Mesendoderm (in vitro differentiated cells): ENCODE results near the gene ERV3-1.
"Not testable (repeated sequence)": the region's sequence is repeated elsewhere in the genome, so short reads cannot be mapped to it uniquely, and the experiment has no call there.

Experiments
- DNase-seq: peaks from one replicate; pipeline ENCODE4 v3.0.0; 2013
- H2AK5ac ChIP-seq: 2 replicates; pipeline ENCODE4 v1.6.1; 2013; ENCODE audit warnings: low read length, inconsistent platforms
- H2BK120ac ChIP-seq: 2 replicates; pipeline ENCODE4 v1.6.1; 2013; ENCODE audit warnings: low read depth, mild to moderate bottlenecking, low read length, moderate library complexity, mixed read lengths
- H2BK15ac ChIP-seq: replicated peaks from 2 replicates; pipeline ENCODE4 v1.6.1; 2013; ENCODE audit warnings: low read depth, mild to moderate bottlenecking, moderate library complexity
- H2BK5ac ChIP-seq: 2 replicates; pipeline ENCODE4 v1.6.1; 2013; ENCODE audit warnings: low read length, inconsistent platforms
- H3K18ac ChIP-seq: 2 replicates; pipeline ENCODE4 v1.6.1; 2013; ENCODE audit warnings: mild to moderate bottlenecking, low read length, mixed read lengths
- H3K23ac ChIP-seq: one replicate; pipeline ENCODE4 v1.6.1; 2013; ENCODE audit warnings: low read length
- H3K27ac ChIP-seq: 2 replicates; pipeline ENCODE4 v1.5.1; 2013; ENCODE audit warnings: low read depth, mild to moderate bottlenecking, inconsistent platforms, low read length, moderate library complexity
- H3K27me3 ChIP-seq: 2 replicates; pipeline ENCODE4 v1.6.1; 2013; ENCODE audit warnings: low read length, control low read depth, mild to moderate bottlenecking, inconsistent platforms; ENCODE audit not compliant: insufficient read depth, poor library complexity
- H3K36me3 ChIP-seq: 2 replicates; pipeline ENCODE4 v1.6.1; 2013; ENCODE audit warnings: low read length, inconsistent platforms; ENCODE audit not compliant: control insufficient read depth, insufficient read depth
- H3K4ac ChIP-seq: one replicate; pipeline ENCODE4 v1.6.1; 2013; ENCODE audit warnings: low read depth, mild to moderate bottlenecking, low read length, moderate library complexity
- H3K4me1 ChIP-seq: 2 replicates; pipeline ENCODE4 v1.6.1; 2013; ENCODE audit warnings: low read depth, low read length, inconsistent platforms; ENCODE audit not compliant: control insufficient read depth
- H3K4me2 ChIP-seq: 2 replicates; pipeline ENCODE4 v1.6.1; 2013; ENCODE audit warnings: low read length
- H3K4me3 ChIP-seq: 2 replicates; pipeline ENCODE4 v1.5.1; 2013; ENCODE audit warnings: mild to moderate bottlenecking, low read length
- H3K56ac ChIP-seq: one replicate; pipeline ENCODE4 v1.6.1; 2013; ENCODE audit warnings: low read length
- H3K79me1 ChIP-seq: 2 replicates; pipeline ENCODE4 v1.6.1; 2013; ENCODE audit warnings: low read length, inconsistent platforms
- H3K79me2 ChIP-seq: 2 replicates; pipeline ENCODE4 v1.6.1; 2013; ENCODE audit warnings: mild to moderate bottlenecking, low read length; ENCODE audit not compliant: control insufficient read depth, insufficient read depth
- H3K9ac ChIP-seq: 2 replicates; pipeline ENCODE4 v1.6.1; 2013; ENCODE audit warnings: low read length, inconsistent platforms
- H4K5ac ChIP-seq: one replicate; pipeline ENCODE4 v1.6.1; 2013; ENCODE audit warnings: low read length
- H4K8ac ChIP-seq: one replicate; pipeline ENCODE4 v1.6.1; 2013; ENCODE audit warnings: low read depth, mild to moderate bottlenecking, control low read depth, low read length, moderate library complexity
- WGBS: extraction: QIAGEN DNeasy Blood & Tissue Kit; methylation state at CpG from one replicate; pipeline ENCODE4 v1.1.7; 2013; ENCODE audit warnings: low lambda C conversion rate, missing lambda C conversion rate; ENCODE audit not compliant: insufficient coverage; ENCODE audit errors: extremely low coverage; 5-methylcytosine and 5-hydroxymethylcytosine counted together

Gene ERV3-1

DNA sequence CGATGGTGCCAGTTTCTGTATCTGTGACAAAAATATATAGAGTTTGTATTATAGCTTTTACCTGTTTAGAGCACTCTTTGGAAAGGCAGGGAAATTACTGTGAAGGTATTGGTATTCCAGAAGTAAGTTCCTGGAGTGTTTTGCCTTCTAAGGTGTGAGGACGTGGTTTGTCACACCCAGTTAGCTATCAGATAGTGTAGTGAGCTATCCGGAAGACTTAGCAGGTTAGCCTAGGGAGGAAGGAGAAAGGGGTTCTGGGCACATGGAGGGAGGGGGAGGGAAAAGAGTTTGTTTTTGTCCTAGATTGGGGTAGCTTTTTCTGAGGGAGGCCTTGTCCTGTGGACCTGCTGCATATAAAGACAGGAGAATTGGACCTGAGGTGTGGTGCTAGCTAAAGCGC, 39.8 kb upstream of the ERV3-1 start:
- not testable (repeated sequence) for H2AK5ac ChIP-seq, H3K79me2 ChIP-seq, H3K27me3 ChIP-seq, H3K23ac ChIP-seq, H3K18ac ChIP-seq, H3K79me1 ChIP-seq, H3K36me3 ChIP-seq, H3K4me1 ChIP-seq, H3K4me3 ChIP-seq, H2BK15ac ChIP-seq, H4K8ac ChIP-seq, H3K56ac ChIP-seq, H3K4ac ChIP-seq, H2BK120ac ChIP-seq, H3K9ac ChIP-seq, H4K5ac ChIP-seq, H3K27ac ChIP-seq, H2BK5ac ChIP-seq, H3K4me2 ChIP-seq
- no CpG with 5 or more reads among the region's 4 CpGs for WGBS
- peak; percentile 62 for DNase-seq

DNA sequence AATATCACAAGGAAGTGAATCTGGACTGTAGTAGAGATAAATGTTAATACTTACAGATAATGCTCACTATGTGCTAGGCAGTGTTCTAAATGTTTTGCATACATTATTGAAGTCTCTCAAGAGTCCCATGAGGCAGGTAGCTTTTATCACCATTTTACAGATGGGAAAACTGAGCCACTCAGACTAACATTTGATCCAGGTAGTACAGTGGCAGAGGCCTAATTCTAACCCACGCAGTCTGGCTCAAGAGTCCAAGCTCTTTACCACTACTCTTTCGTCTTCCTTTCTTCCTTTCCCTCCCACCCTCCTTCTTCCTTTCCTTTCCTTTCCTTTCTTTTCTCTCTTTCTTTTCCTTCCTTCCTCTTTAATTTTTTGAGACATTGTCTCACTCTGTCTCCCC, 39.1 kb upstream of the ERV3-1 start:
- H2AK5ac ChIP-seq, H3K36me3 ChIP-seq, H4K5ac ChIP-seq, H3K4me1 ChIP-seq, H3K18ac ChIP-seq, H3K56ac ChIP-seq, H3K79me1 ChIP-seq, H3K4me3 ChIP-seq, H2BK15ac ChIP-seq, H3K4me2 ChIP-seq, H3K79me2 ChIP-seq, H4K8ac ChIP-seq, H2BK5ac ChIP-seq, H3K27me3 ChIP-seq, H2BK120ac ChIP-seq, H3K9ac ChIP-seq, DNase-seq, H3K27ac ChIP-seq, H3K4ac ChIP-seq, H3K23ac ChIP-seq: not testable (repeated sequence)
- WGBS: no CpG with 5 or more reads among the region's 2 CpGs

DNA sequence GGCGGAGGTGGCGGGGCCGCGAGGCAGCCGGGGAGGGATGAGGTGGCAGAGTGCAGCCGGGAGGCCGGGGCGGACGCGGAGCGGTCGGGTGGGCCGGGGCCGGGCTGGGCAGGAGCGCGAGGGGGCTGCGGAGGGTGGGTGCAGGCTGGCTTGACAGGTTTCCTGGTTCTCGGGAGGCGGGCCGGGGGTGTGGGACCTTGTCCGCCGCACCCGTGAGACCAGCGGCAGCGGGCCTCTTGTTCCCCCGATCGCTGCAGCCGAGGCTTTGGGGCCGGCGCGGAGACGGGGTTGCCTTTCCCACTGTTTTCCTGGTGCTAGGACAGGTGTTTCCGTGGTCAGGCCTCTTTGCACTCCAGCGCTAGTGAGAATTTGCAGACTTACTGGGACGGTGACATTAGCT, 32.3 kb upstream of the ERV3-1 start:
- peak overlapping the region; percentile 9 for H3K27ac ChIP-seq
- H3K23ac ChIP-seq, H3K36me3 ChIP-seq, H3K79me2 ChIP-seq, H3K4ac ChIP-seq, H2AK5ac ChIP-seq, H4K5ac ChIP-seq, H2BK15ac ChIP-seq, H2BK120ac ChIP-seq, H2BK5ac ChIP-seq, H3K27me3 ChIP-seq, H3K18ac ChIP-seq, H4K8ac ChIP-seq, H3K4me1 ChIP-seq, H3K79me1 ChIP-seq: not testable (repeated sequence)
- peak overlapping the region; percentile 57 for H3K56ac ChIP-seq
- DNase-seq: peak; percentile 49
- WGBS: no CpG with 5 or more reads among the region's 35 CpGs
- peak overlapping the region; percentile 36 for H3K4me2 ChIP-seq
- peak overlapping the region; percentile 3 for H3K4me3 ChIP-seq
- H3K9ac ChIP-seq: peak overlapping the region; percentile 41

DNA sequence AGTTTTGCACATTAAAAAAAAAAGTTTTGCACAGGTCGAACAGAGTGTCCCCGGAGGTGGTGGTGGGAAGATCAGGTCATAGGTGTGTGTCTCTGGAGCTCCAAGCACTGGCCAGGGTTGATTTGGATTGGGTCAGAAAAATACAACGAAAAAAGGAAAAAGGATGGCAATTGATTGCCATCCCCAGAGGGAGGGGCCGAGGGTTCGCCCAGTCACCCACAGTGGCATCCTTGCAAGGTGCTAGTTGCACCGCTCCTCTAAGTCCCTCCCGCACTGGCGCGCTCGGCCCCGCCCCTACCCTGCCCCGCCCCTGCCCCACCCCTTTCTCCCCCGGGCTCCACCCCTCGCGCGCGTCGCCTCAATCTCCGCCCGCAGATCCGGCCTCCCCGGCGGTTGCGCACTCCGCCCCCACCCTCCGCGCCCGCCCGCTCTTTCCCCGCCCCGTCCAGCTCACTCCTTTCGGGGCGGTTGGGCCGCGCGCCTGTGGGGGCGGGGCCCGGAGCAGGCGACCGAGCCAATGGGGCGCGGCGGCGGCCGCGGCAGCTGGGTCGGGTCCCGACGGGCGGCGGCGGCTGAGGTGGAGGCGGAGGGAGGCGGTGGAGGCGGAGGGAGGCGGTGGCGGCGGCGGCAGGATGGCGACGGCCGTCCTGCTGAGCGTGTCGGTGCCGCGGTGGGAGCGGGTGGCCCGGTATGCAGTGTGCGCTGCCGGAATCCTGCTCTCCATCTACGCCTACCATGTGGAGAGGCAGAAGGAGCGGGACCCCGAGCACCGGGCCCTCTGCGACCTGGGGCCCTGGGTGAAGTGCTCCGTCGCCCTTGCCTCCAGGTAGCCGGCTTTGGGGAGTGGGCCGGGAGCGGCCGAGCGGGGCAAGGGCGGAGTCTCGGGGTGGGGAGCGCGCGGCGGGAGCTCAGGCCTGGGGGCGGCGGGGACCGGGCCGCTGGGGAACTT, 31.5 kb upstream of the ERV3-1 start:
- Histone ChIP-seq H3K27me3 (no peaks in the 10 kb centered on the region), H3K4ac (peak overlapping the region; percentile 62), H2BK120ac (no peak overlapping the region), H2BK5ac (no peak overlapping the region), H4K8ac (no peak overlapping the region), H3K79me2 (no peaks in the 10 kb centered on the region), H3K56ac (peak overlapping the region; percentile 82), H3K18ac (peak overlapping the region; percentile 95), H3K4me2 (no peak overlapping the region), H3K36me3 (no peaks in the 10 kb centered on the region), H3K4me3 (peak overlapping the region; percentile 52), H3K23ac (no peak overlapping the region), H3K27ac (peak overlapping the region; percentile 84), H3K4me1 (no peaks in the 10 kb centered on the region), H4K5ac (no peak overlapping the region), H2AK5ac (no peak overlapping the region), H2BK15ac (no peak overlapping the region), H3K79me1 (no peaks in the 10 kb centered on the region), H3K9ac (peak overlapping the region; percentile 73)
- peak; percentile 96 for DNase-seq
- WGBS: no CpG with 5 or more reads among the region's 92 CpGs

DNA sequence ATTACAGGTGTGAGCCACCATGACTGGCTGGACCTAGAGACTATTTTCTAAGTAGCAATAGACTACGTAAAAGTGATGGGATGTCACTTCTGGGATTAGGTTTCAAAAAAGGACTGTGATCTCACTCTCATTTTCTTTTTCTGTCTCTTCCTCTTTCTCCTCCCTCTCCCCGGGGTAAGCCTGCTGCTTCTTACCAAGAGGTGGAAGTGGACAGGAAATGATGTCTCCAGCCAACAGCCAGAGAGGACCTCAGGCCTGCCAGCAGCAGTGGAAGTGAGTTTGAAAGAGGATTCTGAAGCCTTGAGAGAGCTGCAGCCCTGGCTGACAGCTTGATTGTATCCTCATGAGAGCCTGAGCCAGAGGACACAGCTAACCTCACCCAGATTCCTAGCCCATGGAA, 30.0 kb upstream of the ERV3-1 start:
- no CpG with 5 or more reads among the region's 2 CpGs for WGBS
- H3K4me1 ChIP-seq, H2BK5ac ChIP-seq, H3K79me2 ChIP-seq, H3K36me3 ChIP-seq, H3K9ac ChIP-seq, H3K4ac ChIP-seq, H3K4me3 ChIP-seq, H2AK5ac ChIP-seq, H3K18ac ChIP-seq, H3K4me2 ChIP-seq, H3K56ac ChIP-seq, H3K23ac ChIP-seq, H3K27me3 ChIP-seq, H3K27ac ChIP-seq, H4K5ac ChIP-seq, DNase-seq, H2BK15ac ChIP-seq, H2BK120ac ChIP-seq, H3K79me1 ChIP-seq, H4K8ac ChIP-seq: not testable (repeated sequence)

DNA sequence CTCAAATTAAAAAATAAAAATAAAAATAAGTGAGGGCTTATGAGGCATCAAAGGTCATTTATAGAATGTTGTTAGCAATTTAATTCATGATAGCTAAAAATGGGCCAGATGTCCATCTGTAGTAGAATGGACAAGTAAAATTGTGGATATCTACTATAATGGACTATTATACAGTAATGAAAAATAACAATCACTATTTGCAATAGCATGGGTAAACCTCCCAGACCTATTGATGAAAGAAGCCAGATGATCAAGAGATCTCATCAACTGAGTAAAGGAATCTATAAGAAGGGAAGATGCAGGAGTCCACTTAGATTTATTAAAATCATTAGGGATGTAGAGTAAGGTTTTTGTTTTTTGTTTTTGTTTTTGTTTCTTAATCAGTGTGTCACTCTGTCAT, 29.0 kb upstream of the ERV3-1 start:
- H3K79me2 ChIP-seq, H3K18ac ChIP-seq, H3K4me2 ChIP-seq, H3K27ac ChIP-seq, H4K5ac ChIP-seq, H3K27me3 ChIP-seq, H2BK5ac ChIP-seq, H3K56ac ChIP-seq, H3K9ac ChIP-seq, H3K4me3 ChIP-seq, H4K8ac ChIP-seq, H2BK120ac ChIP-seq, H3K23ac ChIP-seq, H3K4ac ChIP-seq, H3K4me1 ChIP-seq, H2AK5ac ChIP-seq, DNase-seq, H3K36me3 ChIP-seq, H2BK15ac ChIP-seq, H3K79me1 ChIP-seq: not testable (repeated sequence)
